Small intestine (tissue), 4 donors: ENCODE data around the gene JOSD1. TPM values are rescaled to one million over a fixed set of nuclear protein-coding genes. Genes with fewer than 3 reads are reported as not detected.

Experiments
- polyA plus RNA-seq, 4 donors: library from polyadenylated mRNA; stranded (reverse) in 3 of 4; unstranded in 1 of 4; fragments of 200-250 nt in 3 of 4; fragments of 120-200 nt in 1 of 4; gene quantifications; one replicate each; pipeline versions ENCODE4 v1.2.1 to v1.2.3, GENCODE V29; 2013
- donor health status: healthy with polysubstance abuse.
- donor health status: Bipolar disorder and iron deficiency.
- donor health status: healthy.

The JOSD1 gene
- polyA plus RNA-seq, 4 donors: 34.6 to 90.5 (median 56.4) TPM

Other genes with a start within 250 kb of the JOSD1 start
- 1 to 10 TPM in 1 of 4 donors, under 1 TPM in 1, not detected in 2; 0.06 to 2.1 TPM for gene KCNJ4, start 245.7 kb downstream of the JOSD1 start, polyA plus RNA-seq
- gene KDELR3, start 232.8 kb downstream of the JOSD1 start, polyA plus RNA-seq: 10 to 100 TPM in 2 of 4 donors, 1 to 10 TPM in 2; 6.5 to 60.6 (median 10.7) TPM
- 100 to 1,000 TPM in 3 of 4 donors, 10 to 100 TPM in 1; 72.4 to 477 (median 104) TPM for gene DDX17, start 194.6 kb downstream of the JOSD1 start, polyA plus RNA-seq
- 1 to 10 TPM in 1 of 4 donors, under 1 TPM in 1, not detected in 2; 0.70 to 2.1 TPM for gene DMC1, start 130.8 kb downstream of the JOSD1 start, polyA plus RNA-seq
- gene FAM227A, start 44.6 kb downstream of the JOSD1 start, polyA plus RNA-seq: under 1 TPM in 2 of 4 donors, not detected in 2; 0.36 to 0.71 TPM
- 10 to 100 TPM; 17.3 to 39.4 (median 31.9) TPM for gene CBY1, start 44.3 kb downstream of the JOSD1 start, polyA plus RNA-seq
- 10 to 100 TPM; 42.5 to 82.5 (median 52.0) TPM for gene TOMM22, start 19.0 kb downstream of the JOSD1 start, polyA plus RNA-seq
- 10 to 100 TPM; 13.0 to 60.5 (median 24.0) TPM for gene GTPBP1, start 5.0 kb upstream of the JOSD1 start, polyA plus RNA-seq
- gene SUN2, start 55.1 kb upstream of the JOSD1 start, polyA plus RNA-seq: 10 to 100 TPM; 19.0 to 94.2 (median 43.4) TPM
- gene DNAL4, start 93.2 kb upstream of the JOSD1 start, polyA plus RNA-seq: 10 to 100 TPM in 2 of 4 donors, 1 to 10 TPM in 2; 9.2 to 17.4 (median 12.8) TPM
- gene NPTXR, start 143.1 kb upstream of the JOSD1 start, polyA plus RNA-seq: 1 to 10 TPM in 2 of 4 donors, under 1 TPM in 2; 0.22 to 5.3 (median 2.2) TPM
- 10 to 100 TPM in 2 of 4 donors, 1 to 10 TPM in 2; 1.1 to 16.0 (median 9.5) TPM for gene CBX6, start 171.3 kb upstream of the JOSD1 start, polyA plus RNA-seq